ENCODE results near the gene ARSB.
A peak's percentile ranks its signal among the peaks of the same experiment; 100 is the strongest.

Gene ARSB

DNA sequence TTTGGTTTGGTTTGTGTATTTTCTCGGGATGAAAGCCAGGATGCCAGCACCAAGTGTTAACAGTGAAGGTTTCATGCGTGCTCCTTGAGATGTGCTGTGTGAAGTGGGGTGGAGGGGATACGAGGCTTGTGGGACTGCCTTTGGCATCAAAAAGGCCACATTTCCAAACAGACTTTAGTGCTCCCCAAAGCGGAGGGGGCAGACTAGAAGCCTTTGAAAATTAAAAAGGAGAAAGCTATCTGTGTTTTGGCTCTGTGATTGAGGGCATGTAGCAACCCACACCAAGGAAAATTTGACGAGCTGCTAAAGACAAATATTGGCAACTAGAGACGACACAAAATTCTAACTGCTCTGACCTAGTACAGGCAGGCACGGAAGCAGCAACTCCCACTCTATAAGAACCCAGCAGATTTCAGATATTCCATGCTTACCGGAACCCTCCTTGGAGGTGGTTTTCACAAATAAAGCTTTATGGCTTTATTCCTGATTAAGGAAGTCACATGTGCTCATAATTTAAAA, 154.5 kb downstream of the ARSB start:
- peak; percentile 52 for DNase-seq

DNA sequence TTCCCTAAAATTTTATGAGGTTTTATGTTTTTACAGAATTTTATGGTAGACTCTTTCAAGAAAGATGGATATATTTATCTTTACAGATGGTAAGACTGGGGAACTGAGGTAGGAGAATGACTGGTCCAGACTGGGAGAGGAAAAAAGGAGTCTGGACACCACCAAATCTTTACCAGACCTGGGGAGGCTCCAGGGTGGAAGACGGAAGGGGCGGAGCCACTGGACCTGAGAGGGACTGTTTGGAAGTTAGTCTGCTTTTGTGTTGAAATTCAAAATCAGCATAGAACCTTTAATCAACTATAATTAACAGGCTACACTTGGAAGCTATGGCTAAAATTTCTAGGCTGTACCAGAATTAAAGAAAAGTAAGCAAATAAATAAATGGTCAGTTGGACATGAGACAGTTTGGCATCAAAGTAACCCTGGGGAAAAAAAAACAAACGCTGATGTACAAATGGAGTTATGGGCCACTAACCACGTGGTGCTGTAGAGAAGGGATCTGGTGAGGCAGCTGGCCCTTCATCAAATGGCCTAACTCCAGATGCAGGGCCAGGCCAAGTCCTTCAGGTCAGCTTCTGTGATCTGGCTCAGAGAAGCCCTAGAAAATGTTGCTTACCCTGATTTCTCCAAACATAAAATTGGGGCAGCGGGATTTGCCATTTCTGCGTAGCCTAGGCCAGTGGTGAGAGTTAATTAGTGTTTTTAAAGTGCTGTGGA, 155.1 kb downstream of the ARSB start:
- peak; percentile 73 for DNase-seq

DNA sequence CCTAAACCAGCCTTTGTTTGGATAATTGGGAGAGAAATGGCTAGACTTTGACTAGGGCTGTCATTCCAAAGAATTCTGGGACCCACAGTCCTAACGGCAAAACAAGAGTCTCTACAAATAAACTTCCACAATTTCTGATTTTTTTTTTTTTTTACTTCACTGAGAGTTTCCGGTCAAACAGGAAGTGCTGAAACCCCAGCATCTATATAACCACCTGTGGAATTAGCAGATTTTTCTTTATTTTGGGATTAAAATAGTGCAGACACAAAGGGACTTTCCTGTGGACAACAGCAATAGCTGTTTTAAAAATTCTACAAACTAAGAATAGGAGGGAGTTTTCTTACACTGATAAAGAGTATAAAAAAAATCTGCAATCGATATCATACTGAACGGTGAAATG, 157.4 kb downstream of the ARSB start:
- no peak for DNase-seq

DNA sequence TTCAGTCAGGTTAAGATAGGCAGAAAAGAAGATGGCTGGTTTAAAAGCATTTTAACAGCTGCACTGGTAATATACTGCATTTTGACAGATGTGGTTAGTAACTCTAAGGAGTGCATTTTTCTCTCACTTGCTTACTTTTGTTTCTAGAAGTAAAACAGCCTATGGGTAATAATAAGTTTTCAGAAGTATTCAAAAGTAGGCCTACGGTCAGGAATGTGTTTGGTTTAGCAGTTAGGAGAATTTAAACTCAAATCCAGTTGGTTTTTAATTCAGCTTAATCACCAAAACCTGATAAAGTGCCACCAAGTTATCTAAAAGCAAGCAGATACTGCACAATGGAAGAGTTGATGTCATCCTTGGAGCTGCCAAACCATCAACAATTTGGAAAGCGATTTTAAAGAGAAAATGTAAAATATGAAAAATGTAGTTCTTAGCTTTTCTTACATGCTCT, 160.3 kb downstream of the ARSB start:
- DNase-seq, result peak; percentile 43

DNA sequence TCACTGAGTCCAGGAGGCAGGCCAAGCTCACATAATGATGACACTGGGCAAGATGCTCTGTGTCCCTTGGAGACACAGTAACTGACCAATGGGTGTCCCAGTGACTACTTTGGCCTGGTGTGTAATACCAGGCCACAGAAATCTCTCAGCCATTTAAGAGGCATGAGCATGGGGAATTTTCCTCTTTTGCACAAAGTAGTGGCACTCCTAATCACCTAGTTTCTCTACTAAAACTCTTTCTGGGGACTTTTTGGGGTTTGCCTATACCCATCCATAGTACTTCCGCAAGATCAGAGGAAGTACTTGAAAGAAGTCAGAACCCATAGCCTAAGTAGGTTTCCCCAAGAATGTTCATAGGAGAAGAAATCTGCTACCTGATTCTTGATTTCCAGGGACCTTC, 161.9 kb downstream of the ARSB start:
- DNase-seq, result no peak

DNA sequence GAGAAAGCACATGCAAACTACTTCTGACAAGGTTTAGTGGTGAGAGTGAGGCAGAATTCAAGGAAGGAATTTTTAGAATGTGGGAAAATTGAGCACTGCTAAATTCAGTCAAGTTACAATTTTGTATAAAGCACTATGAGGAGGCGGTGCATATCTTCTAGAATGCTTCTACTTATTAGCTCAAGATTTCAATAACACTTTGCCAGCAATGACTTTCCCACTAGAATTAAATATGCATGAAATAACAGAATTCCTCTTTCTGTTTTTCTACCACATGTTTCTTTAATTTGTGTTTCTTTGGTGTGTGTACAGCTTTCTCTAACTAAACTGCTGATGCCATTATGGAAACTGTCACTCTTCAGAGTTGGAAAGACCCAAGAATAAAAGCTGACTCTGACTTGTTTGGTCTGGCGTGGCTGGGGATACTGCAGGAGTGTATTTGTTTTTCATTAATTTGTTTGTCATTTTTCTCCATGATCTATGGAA, 163.5 kb downstream of the ARSB start:
- no peak for DNase-seq

DNA sequence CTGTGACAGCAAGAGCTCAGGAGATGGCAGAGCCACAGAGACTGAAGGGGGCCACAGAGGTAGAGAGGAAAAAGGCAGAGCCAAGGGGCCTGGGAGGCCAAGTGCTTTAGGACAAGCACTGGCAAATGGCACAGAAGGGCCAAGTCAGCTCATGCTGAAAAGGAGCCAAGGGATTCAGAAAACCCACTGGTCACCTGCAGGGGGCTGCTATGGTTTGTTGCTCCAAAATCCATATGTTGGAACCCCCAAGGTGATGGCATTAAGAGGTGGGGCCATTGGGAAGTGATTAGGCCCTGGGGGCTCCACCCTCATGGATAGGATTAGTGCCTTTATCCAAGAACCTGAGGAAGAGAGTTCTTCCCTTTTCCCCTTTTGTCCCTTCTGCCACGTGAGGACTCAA, 165.4 kb downstream of the ARSB start:
- DNase-seq, result no peak

DNA sequence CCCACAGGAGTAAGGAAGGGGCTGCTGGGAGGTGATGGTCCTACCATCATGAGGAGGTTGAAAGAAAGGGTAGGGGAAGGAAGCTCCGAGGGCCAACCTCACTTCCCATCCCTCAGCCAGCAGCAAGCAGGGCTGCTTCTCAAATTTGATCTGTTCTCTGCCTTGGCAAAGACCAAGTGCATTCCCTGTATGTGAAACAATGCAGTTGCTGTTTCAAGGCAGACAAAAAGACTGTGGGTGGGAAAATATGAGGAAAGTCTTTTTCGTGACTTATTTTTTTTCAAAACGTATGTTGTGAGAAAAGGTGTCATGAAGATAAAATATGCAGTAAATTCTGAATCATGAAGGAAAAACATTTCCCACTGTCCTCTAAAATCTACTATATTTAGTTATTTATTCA, 165.9 kb downstream of the ARSB start:
- DNase-seq, result peak; percentile 46

DNA sequence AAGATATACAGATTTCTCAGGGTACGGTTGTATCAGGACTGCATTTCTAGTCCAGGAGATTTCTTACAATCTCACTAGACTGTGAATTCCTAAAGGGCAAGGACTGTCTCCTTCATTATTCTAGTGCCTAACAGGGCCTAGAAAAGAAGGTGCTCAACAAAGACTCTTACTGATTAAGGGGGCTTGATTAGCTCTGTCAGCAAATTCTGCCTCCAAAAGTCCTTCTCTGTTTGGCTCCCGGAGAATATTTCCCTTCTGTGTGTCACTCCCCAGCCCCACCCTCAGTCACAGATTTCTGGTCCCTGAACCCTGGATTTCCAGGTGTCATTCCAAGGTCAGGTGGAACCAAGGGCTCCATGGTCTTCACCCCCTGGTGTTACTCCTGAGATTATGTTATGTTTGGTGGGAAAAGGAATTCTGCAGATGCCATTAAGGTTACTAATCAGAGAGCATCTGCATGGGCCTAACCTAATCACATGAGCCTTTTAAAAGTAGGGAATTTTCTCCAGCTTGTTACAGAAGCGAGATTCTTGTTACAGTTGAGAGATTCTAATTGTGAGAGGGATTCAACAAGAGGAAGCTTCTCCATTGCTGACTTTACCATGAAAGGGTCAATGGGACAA, 168.9 kb downstream of the ARSB start:
- DNase-seq, result no peak

DNA sequence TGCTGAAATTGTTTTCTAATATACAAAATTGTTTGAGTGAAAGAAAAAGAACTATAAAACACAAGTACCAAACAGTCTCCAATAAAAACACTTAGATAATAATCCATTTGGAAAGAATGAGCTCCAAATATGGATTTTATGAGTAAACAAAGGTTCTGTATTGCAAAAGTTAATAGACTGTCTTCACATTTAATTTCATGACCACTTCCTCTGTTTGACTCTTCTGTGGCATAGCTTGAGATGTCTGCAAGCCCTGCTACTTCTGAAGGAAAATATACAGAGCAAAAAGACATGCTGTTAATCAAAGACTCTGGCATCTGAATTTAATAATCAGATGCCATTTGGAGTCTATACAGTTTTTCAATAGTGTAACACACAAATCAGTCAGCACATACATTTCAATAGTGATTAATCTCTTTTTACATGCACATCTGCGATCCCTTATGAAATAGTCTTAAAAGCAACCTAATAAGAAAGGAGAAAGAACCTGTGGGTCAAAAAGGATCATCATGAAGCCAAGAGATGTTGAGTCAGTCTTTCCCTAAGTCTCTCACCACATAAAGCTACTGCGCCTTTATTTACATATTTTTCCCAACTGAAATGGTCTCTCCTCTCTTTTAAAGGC, 171.1 kb downstream of the ARSB start:
- no peak for DNase-seq

DNA sequence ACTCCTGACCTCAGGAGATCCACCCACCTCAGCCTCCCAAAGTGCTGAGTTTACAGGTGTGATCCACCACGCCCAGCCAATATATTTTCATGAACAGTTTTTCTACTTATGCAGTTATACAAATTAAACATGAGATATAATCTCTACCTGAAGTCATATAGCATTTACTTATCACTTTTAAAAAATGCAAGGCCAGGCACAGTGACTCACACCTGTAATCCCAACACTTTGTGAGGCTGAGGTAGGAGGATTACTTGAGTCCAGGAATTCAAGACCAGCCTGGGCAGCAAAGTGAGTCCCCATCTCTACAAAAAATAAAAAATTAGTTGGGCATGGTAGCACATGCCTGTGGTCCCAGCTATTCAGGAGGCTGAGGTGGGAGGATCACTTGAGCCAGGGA, 171.8 kb downstream of the ARSB start:
- DNase-seq, result no peak

DNA sequence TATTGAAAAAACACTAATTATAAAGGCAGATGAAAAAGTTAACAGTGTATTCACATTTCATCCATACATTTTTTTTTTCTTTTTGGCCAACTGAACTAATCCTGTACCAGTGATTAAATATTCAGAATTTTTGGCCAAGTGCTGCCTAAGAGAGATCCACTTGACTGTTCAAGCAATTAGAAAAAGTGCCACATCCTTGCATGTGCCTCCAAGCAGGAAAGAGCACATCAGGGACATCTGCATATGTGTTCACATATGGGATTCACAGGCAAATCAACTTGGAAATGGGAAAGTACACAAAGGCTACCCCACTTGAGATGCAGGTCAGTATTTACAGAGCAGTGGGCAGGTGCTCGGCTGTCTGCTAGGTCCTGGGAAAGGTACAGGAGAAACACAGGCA, 173.2 kb downstream of the ARSB start:
- DNase-seq, result no peak

DNA sequence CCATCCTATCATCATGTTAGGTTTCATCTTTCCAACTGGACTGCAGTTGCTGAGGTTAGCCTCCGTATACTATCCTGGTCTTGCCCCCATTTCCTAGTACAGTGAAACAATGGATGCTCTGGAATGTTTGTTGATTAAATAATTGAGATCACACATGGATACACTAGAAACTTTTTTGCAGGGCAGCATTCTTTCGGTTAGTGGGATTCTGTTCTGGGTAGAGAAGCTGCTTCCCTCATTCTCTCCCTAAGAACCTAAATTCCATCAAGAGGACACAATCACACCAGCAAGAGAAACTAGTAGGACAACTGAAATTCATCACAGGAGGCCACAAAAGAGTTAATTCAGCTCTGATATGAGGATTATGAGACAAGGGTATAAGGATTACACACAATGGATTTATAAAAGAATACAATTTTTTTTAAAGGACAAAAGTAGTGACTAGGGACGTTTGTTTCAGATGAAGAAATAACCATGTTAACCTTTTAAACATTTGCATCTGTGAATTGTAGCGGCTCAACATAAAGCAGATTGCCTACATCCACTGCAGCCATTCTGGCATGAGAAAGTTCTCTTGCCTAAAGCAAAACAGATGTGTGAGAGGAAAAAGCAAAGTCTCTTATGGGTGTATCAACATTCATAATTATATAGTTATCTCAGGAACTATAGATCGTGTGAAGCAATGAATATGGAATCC, 173.8 kb downstream of the ARSB start:
- DNase-seq, result no peak

DNA sequence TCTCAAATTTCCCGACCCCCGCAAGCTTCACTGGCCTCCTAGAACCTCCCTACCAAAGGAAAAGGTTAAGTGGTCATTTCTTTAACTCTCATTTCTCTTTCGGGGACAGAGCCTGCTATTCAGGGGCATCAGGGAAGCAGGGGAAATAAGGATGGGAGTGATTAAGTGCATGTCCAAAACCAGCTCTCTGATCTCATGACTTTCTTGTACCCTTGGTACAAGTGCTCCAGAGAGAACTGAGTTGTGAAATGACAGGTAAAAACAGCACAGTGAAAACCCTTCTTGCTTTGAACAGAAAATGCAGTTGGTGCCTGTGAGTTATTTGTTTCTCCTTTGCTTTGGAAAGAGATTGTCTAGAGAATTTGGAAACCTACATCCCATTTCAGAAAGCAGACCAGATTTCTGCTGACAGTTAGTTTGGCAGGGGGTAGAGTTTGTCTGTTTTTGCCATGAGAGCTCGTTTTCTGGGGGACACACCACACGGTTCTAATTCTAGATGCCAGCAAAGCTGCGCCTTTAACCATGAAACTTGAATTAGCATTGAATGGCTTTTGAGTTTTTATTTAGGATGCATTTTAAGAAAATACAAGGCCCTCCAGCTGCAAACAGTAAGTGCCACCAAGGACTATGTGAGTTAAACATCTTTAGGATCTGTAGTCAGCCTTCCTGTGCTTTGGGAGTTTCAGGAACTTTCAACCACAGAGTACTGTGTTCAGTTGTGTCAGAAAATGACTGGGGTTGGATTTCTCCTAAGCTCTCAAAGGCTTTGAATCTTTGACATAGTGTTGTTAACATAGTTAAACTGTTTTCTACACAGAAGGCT, 174.8 kb downstream of the ARSB start:
- no peak for DNase-seq

DNA sequence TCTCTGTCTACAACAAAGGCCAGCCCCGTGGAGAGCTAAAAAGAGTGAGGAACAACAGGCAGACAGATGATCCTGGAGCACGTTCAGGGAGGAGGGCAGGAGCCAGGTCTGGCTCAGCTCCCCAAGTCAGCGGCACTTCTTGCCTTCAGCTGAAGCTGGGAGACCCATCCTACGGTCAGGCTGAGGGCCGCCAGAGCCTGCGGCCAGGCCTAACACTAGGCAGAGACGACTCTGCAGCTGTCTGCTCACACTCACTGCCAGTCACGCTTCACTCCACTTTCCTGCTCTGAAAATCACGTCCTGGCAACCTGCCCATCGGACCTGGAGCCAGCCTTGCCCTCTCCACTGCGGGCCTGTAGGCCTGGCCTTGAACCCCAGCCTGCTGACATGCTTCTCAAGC, 175.7 kb downstream of the ARSB start:
- peak; percentile 64 for DNase-seq

DNA sequence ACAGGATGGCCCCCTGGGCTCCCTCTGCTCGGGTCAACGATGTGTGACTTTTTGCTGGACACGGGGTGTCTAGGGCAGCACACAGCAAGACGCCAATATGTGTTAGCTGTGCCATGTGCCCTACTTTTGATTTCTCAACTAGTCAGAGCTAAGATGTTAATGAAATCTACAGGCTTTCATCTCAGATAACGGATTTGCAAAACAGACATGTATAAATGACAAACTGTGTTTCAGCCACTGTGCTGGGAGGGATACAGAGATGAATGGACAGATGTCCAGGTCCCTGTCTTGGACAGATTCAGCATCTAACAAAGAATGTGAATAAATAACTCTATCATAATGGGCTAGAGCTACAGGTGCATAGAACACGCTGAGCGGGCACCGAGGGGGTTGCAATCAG, 176.3 kb downstream of the ARSB start:
- DNase-seq, result no peak

DNA sequence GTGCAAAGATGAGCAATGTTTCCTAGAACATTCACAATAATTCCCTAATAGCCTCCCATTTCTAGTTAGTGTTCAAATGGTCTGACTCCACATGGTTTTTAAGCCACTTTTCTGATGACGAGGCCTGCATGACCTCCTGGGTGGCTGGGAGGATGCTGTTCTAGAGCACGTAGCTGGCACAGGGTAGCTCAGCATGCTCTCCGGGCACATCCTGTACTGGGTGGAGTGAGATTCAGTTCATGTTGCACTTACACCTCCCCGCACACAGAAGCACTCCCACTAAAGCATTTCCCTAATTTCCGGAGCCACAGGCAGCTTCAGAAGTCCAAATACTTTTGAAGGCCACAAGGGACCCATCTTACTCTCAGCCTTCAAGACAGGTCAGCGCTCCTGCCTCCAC, 176.7 kb downstream of the ARSB start:
- DNase-seq, result no peak

DNA sequence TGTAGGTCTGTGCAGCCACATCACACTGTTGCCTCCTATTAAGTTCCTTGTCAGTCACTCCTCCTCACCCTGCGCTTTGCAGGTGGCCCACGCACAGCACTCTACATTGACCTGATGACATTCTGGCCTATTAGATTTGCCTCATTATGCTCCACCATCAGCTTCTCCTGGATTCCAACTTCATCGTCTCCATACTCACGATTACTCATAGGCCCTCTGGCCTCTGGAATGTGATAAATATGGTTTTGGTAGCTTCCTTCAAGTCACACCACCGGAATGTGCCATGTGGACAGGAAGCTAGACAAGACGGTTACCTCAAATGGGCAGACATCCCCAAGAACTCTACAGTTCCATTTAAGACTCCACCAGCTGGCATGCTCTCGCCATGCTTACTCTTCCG, 178.6 kb downstream of the ARSB start:
- DNase-seq, result no peak

DNA sequence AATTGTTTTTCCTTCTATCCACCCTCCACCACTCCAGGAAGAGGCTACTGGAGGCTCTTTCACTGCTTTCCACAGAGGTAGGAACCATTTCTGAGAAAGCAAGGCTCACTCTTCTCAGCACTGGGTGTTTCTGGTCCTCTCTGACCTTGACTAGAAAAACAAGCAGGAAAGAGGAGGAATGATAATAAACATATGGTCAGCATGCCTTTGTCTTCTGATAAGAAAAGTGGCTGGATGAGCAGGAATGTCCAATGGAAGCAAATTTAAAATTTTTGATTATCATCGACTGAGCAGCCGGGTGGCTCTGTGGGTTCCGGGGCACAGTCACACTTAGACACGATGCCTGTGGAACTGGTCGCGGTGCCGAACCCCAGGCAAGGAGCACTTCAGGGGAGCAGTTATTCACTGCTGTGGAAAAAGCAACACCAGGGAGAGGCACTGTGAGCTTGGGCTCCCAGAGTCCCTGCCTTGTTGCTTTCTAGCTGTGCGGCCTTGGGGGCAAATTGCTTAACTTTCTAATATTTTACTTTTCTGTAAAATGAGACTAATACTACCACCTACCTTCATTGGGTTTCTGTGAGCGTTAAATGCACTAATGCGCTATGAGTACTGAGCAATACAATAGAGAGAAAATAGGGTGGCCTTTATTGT, 179.5 kb downstream of the ARSB start:
- no peak for DNase-seq

DNA sequence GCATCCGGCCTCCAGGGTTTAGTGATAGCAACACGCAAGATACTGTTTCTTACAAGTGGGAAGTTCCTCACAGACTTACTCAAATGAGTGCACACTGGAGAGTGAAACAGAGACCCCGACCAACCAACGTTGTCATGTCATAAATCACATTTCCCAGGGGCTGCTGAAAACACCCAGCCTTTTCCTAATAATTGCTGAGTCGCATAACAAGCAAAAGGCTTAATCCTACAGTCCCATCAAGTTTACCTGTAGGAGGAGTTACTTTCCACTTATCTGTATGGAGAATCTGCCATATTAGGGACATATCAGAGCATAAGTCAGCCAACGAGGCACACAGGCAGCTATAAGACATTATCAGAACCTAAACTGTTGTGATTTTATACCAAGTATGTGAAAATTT, 180.1 kb downstream of the ARSB start:
- DNase-seq, result no peak

DNA sequence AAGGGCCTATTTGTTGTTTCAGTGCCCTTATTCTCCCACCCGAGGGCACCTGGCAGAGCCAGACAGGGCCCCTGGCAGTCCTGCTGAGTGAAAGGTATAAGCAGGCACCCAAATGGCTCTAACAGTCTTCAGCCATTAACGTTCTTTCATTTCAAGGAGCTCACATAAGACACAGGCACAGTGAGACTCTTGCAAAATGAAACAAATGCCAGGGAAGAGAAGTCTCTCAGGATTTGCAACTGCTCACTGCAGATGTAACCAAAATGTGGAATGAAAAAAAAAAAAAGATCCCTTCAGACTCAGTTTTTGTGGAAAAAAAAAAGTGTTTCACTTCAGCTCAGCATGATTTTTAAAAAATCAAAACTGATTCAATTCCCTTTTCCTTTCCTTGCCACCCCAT, 181.2 kb downstream of the ARSB start:
- no peak for DNase-seq

DNA sequence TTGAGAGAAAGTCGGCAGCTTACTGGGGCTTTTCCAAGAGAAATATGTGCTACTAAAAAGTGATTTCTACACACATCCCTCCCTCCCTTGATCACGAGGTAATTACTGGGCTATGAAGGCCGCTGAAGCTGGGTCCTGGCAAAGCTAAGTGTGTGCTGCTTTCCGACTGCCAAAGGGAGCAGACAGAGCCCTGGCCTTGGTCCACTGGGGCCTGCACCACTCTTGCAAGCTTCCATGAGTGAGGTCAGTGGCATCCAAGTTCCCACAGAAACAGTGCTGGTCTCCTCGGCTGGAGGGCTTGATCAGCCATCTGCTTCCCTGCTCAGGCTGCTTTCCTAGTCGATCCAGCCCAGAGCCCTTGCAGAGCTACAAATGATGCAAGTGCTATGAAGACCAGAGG, 181.8 kb downstream of the ARSB start:
- DNase-seq, result peak; percentile 76
